H1 (cell line): Measurements from ENCODE around the gene DDI2. TPM values are rescaled to one million over a fixed set of nuclear protein-coding genes. Genes with fewer than 3 reads are reported as not detected.

Source experiments
- CTCF ChIA-PET: fragments of 300-600 bp; sonication (Branson Sonifier 250); formaldehyde crosslinking; loops from one replicate; lab custom pipeline; 2021; ENCODE audit not compliant: partially characterized antibody; lab: Charles Lee
- POLR2A ChIA-PET: fragments of 300-600 bp; sonication (Branson Sonifier 250); formaldehyde crosslinking; loops from one replicate; lab custom pipeline; 2021; ENCODE audit warnings: inconsistent platforms; ENCODE audit not compliant: partially characterized antibody; lab: Charles Lee
- DNase-seq, 2 experiments: peaks; one replicate each; pipeline versions ENCODE4 v3.0.0 to v3.0.0-alpha.2; 2010 to 2022; ENCODE audit warnings: low spot score in 2 of 2, low read depth in 1 of 2, mixed read lengths in 1 of 2
- FAIRE-seq: peaks from 2 replicates; lab custom pipeline; 2011; peaks lifted over from hg19 to GRCh38; lab: Jason Lieb, UNC
- H2AFZ ChIP-seq: 2 replicates; pipeline ENCODE4 v1.8.1; 2012; ENCODE audit warnings: low read length, inconsistent platforms
- H2AK5ac ChIP-seq: 2 replicates; pipeline ENCODE4 v1.6.1; 2013; ENCODE audit warnings: low read depth, low read length
- H2BK120ac ChIP-seq: replicated peaks from 2 replicates; pipeline ENCODE3; 2013; ENCODE audit warnings: low read depth, low read length, inconsistent platforms
- H2BK12ac ChIP-seq: 2 replicates; pipeline ENCODE4 v1.6.1; 2013; ENCODE audit warnings: low read depth, low read length
- H2BK15ac ChIP-seq: 2 replicates; pipeline ENCODE4 v1.6.1; 2013; ENCODE audit warnings: low read length
- H2BK20ac ChIP-seq: 2 replicates; pipeline ENCODE4 v1.6.1; 2013; ENCODE audit warnings: low read length
- H2BK5ac ChIP-seq: 2 replicates; pipeline ENCODE4 v1.6.1; 2013; ENCODE audit warnings: low read depth, low read length
- H3K14ac ChIP-seq: 2 replicates; pipeline ENCODE4 v1.6.1; 2013; ENCODE audit warnings: inconsistent platforms; ENCODE audit not compliant: insufficient read length
- H3K18ac ChIP-seq: 2 replicates; pipeline ENCODE4 v1.6.1; 2013; ENCODE audit warnings: low read length; ENCODE audit errors: extremely low read depth
- H3K23ac ChIP-seq: 2 replicates; pipeline ENCODE4 v1.6.1; 2013; ENCODE audit warnings: inconsistent platforms; ENCODE audit not compliant: insufficient read length
- H3K23me2 ChIP-seq: 2 replicates; pipeline ENCODE4 v1.6.1; 2013; ENCODE audit warnings: low read depth, low read length
- H3K27ac ChIP-seq: 2 replicates; pipeline ENCODE4 v1.6.1; 2011; ENCODE audit warnings: low read depth, low read length, inconsistent platforms
- H3K27me3 ChIP-seq, 4 experiments: replicated peaks in 1 of 4; 1 replicate in 1 of 4; 2 replicates in 3 of 4; pipeline versions ENCODE4 v1.6.1 to v1.8.1; 2011 to 2013; ENCODE audit warnings: low read length in 3 of 4, mild to moderate bottlenecking in 3 of 4, inconsistent platforms in 2 of 4, mixed read lengths in 2 of 4, moderate library complexity in 1 of 4; ENCODE audit not compliant: control insufficient read depth in 3 of 4, insufficient read depth in 3 of 4; ENCODE audit errors: extremely low read depth in 1 of 4
- H3K36me3 ChIP-seq, 4 experiments: 2 replicates each; pipeline versions ENCODE4 v1.6.1 to v1.8.1; 2011 to 2013; ENCODE audit warnings: mild to moderate bottlenecking in 4 of 4, low read length in 3 of 4, moderate library complexity in 2 of 4, control low read depth in 1 of 4, inconsistent platforms in 1 of 4; ENCODE audit not compliant: insufficient read depth in 4 of 4, control insufficient read depth in 2 of 4
- H3K4ac ChIP-seq: replicated peaks from 2 replicates; pipeline ENCODE3; 2013; ENCODE audit warnings: low read length, low read depth, mixed read lengths, inconsistent platforms; ENCODE audit not compliant: insufficient read length
- H3K4me1 ChIP-seq, 4 experiments: replicated peaks in 1 of 4; 1 replicate in 1 of 4; 2 replicates in 3 of 4; pipeline versions ENCODE4 v1.6.1 to v1.8.1; 2011 to 2013; ENCODE audit warnings: low read length in 3 of 4, inconsistent platforms in 2 of 4, mixed read lengths in 1 of 4; ENCODE audit not compliant: insufficient read depth in 4 of 4, control insufficient read depth in 3 of 4
- H3K4me2 ChIP-seq, 2 experiments: 2 replicates each; pipeline versions ENCODE4 v1.6.1 to v1.8.1; 2011 to 2013; ENCODE audit warnings: low read depth in 2 of 2, low read length in 2 of 2, control low read depth in 1 of 2, inconsistent platforms in 1 of 2, mild to moderate bottlenecking in 1 of 2; ENCODE audit not compliant: insufficient read depth in 1 of 2
- H3K4me3 ChIP-seq, 4 experiments: fragments of 200-600, 300-600 bp in 1 of 4; sonication (generic), shearing (Covaris generic), sonication (Bioruptor Twin) in 1 of 4; 2 replicates each; pipeline versions ENCODE4 v1.5.1 to v1.8.1; 2011 to 2016; ENCODE audit warnings: low read length in 4 of 4, low read depth in 3 of 4, control low read depth in 2 of 4, inconsistent platforms in 2 of 4, mild to moderate bottlenecking in 2 of 4, mixed read lengths in 1 of 4, moderate library complexity in 1 of 4; ENCODE audit not compliant: insufficient read depth in 2 of 4; ENCODE audit errors: extremely low read depth in 1 of 4
- H3K56ac ChIP-seq: replicated peaks from 2 replicates; pipeline ENCODE3; 2013; ENCODE audit warnings: low read depth, mild to moderate bottlenecking, mixed read lengths, low read length, inconsistent platforms; ENCODE audit not compliant: insufficient read length
- H3K79me1 ChIP-seq: 2 replicates; pipeline ENCODE4 v1.6.1; 2013; ENCODE audit warnings: low read depth, low read length, control low read depth
- H3K79me2 ChIP-seq, 2 experiments: 2 replicates each; pipeline versions ENCODE4 v1.6.1 to v1.8.1; 2012 to 2013; ENCODE audit warnings: low read length in 2 of 2, mild to moderate bottlenecking in 2 of 2, inconsistent platforms in 1 of 2; ENCODE audit not compliant: insufficient read depth in 2 of 2, control insufficient read depth in 1 of 2
- H3K9ac ChIP-seq, 4 experiments: replicated peaks in 1 of 4; 1 replicate in 1 of 4; 2 replicates in 3 of 4; pipeline versions ENCODE4 v1.6.1 to v1.8.1; 2011 to 2013; ENCODE audit warnings: low read depth in 3 of 4, low read length in 3 of 4, control low read depth in 2 of 4, mild to moderate bottlenecking in 2 of 4, moderate library complexity in 2 of 4, inconsistent platforms in 1 of 4; ENCODE audit errors: extremely low read depth in 1 of 4
- H3K9me3 ChIP-seq, 2 experiments: 2 replicates each; pipeline versions ENCODE4 v1.6.1 to v1.8.1; 2012 to 2013; ENCODE audit warnings: mild to moderate bottlenecking in 2 of 2, moderate library complexity in 2 of 2, control low read depth in 1 of 2, inconsistent platforms in 1 of 2, low read depth in 1 of 2, low read length in 1 of 2, mixed read lengths in 1 of 2; ENCODE audit not compliant: insufficient read depth in 2 of 2
- H4K20me1 ChIP-seq, 2 experiments: replicated peaks in 1 of 2; 2 replicates each; pipeline versions ENCODE3 to v1.8.1; 2011 to 2013; ENCODE audit warnings: inconsistent platforms in 2 of 2, low read length in 2 of 2, mild to moderate bottlenecking in 1 of 2; ENCODE audit not compliant: insufficient read depth in 2 of 2, control insufficient read depth in 1 of 2
- H4K5ac ChIP-seq: 2 replicates; pipeline ENCODE4 v1.6.1; 2013; ENCODE audit warnings: low read length, low read depth, mixed read lengths, inconsistent platforms; ENCODE audit not compliant: insufficient read length
- H4K8ac ChIP-seq: 2 replicates; pipeline ENCODE4 v1.8.0; 2013; ENCODE audit warnings: mild to moderate bottlenecking, moderate library complexity, low read length, inconsistent platforms; ENCODE audit not compliant: insufficient read depth; ENCODE audit errors: extremely low read depth
- H4K91ac ChIP-seq: replicated peaks from 2 replicates; pipeline ENCODE3; 2013; ENCODE audit warnings: low read length, mixed read lengths, inconsistent platforms; ENCODE audit not compliant: insufficient read length
- JUND ChIP-seq: IDR thresholded peaks from 2 replicates; pipeline ENCODE4 v1.6.1; 2011; ENCODE audit warnings: mild to moderate bottlenecking, improper control_type of control experiment, low read length
- WGBS, 2 experiments: shearing (Covaris generic) in 1 of 2; methylation state at CpG; one replicate each; pipeline versions ENCODE4 v1.1.6 to v1.1.7; 2013 to 2015; ENCODE audit warnings: low lambda C conversion rate in 2 of 2, mixed read lengths in 2 of 2, inconsistent platforms in 1 of 2, low coverage in 1 of 2, missing lambda C conversion rate in 1 of 2; ENCODE audit not compliant: insufficient replicate concordance in 2 of 2, insufficient coverage in 1 of 2, insufficient read length in 1 of 2; ENCODE audit errors: extremely low coverage in 1 of 2, missing lambda C conversion rate in 1 of 2; 5-methylcytosine and 5-hydroxymethylcytosine counted together
- polyA plus RNA-seq, 7 experiments: library from polyadenylated mRNA; depleted of rRNA in 3 of 7; stranded (reverse) in 5 of 7; unstranded in 2 of 7; fragments of >200 nt in 5 of 7; fragments of 200-250 nt in 2 of 7; gene quantifications; 1 replicate in 5 of 7; 2 replicates in 1 of 7; 4 replicates in 1 of 7; pipeline versions ENCODE4 v1.2.1 to v1.2.3, GENCODE V29; 2011 to 2013; ENCODE audit warnings: missing spikeins in 2 of 7, mixed read lengths in 2 of 7
- total RNA-seq: library from RNA; stranded (reverse); fragmentation: NEBNext Ultra II Directional; extraction: Animal tissue kit (Norgen Biotek cat#: 25700); gene quantifications from 2 replicates; pipeline ENCODE4 v1.2.1, GENCODE V29; 2021

The DDI2 gene
- total and polyA plus RNA-seq, 2 of the 8 experiments (the other 6 are each of a cell fraction or from before 2014, with no cell fraction given) = 7.7 to 38.3 TPM

DNA sequence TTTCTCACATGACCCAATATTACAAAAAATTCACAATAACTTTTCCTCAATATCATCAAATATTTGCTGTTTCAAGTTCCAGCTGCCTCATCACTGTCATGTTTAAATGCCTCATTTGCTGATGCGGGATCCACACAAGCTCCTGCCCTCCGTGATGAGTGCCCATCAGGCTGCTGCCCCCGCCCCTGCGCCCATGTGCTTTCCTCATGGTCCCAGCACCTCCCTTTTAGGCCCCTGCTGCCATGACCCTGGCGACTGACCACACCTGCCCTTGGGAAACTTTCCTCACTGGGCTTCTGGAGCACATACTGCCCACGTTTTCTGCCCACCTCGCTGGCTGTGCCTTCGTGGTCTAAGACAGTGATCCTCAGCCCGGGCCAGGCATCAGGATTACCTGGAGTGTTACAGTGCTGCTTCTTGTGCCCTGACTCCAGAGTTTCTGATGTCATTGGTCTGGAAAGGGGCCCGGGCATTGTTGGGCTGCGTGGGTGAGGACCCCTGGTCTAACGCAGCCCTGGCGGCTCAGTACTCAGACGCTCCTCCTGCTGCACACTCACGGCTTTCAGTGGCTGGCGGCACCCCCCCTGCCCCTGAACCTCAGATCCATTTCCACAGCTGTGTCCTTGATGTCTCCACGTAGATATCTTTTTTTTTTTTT lies 87.4 kb downstream of the DDI2 start:
- POLR2A ChIA-PET = no interaction called here
- Histone ChIP-seq H2BK5ac (no peak overlapping the region), H2AK5ac (no peak overlapping the region), H3K9ac (no peak overlapping the region), H3K23ac (no peak overlapping the region), H3K27me3 (no peaks in the 10 kb centered on the region), H3K36me3 (no peaks in the 10 kb centered on the region), H2BK12ac (no peak overlapping the region), H2BK120ac (no peak overlapping the region), H2BK20ac (no peak overlapping the region), H3K23me2 (no peaks in the 10 kb centered on the region), H3K14ac (no peak overlapping the region), H2BK15ac (no peak overlapping the region), H4K20me1 (peaks cover 6 to 8% of the 10 kb centered on the region in 2 experiments), H3K4me1 (no peaks in the 10 kb centered on the region), H4K5ac (no peak overlapping the region), H3K4me3 (no peak overlapping the region), H3K79me2 (peaks cover 0 to 3% of the 10 kb centered on the region in 2 experiments; a peak in 1 of 4 replicates), H4K91ac (no peak overlapping the region), H2AFZ (no peak overlapping the region), H3K4ac (peak overlapping the region; percentile 78), H3K56ac (no peak overlapping the region), H3K18ac (no peak overlapping the region), H3K9me3 (no peaks in the 10 kb centered on the region), H3K27ac (no peak overlapping the region), H4K8ac (peak overlapping the region; percentile 77), H3K79me1 (peaks cover 8% of the 10 kb centered on the region), H3K4me2 (no peak overlapping the region)
- TF ChIP-seq JUND = no peak
- WGBS, 2 experiments = 90% methylated on average over 14 of the region's 17 CpGs; no CpG with 5 or more reads in 1 of the 2 experiments
- FAIRE-seq (no peak), DNase-seq (no peak)
- CTCF ChIA-PET = interaction anchor here (0.6 to 3.4 kb wide), 7 partner anchors 8 to 69 kb away, joined by 3 to 15 read pairs (median 4); no protein-coding TSS in a partner anchor
